ENCODE measurements around the gene ARHGEF4. TPM values are rescaled to one million over a fixed set of nuclear protein-coding genes. Genes with fewer than 3 reads are reported as not detected.
"Not testable (repeated sequence)": the region's sequence is repeated elsewhere in the genome, so short reads cannot be mapped to it uniquely, and the experiment has no call there.

The ARHGEF4 gene
- total RNA-seq, 1 donor from 2014 or later: 0.10 TPM

DNA sequence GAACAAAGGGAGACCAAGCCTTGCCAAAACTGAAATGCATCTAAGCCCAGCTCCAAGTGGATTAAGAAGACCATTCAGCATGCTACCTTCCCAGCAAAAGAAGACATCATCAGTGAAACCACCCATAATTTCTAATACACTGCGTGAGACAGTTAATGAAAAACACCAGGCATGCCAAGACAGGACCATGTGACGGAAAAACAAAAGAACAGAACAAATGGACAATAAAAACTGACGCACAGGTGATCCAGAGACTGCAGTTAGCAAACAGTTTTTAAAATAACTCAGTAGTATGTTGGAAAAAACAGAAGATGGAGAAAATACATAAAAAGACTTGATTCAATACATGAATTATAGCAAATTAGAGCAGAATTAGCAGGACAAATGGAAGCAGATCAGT lies 241.3 kb downstream of the ARHGEF4 start:
- Mint-ChIP-seq H3K4me1 (ENCODE audit: low read depth) (peaks cover 6% of the 10 kb centered on the region), H3K27me3 (ENCODE audit: insufficient read depth) (no peaks in the 10 kb centered on the region), H3K9me3 (no peaks in the 10 kb centered on the region), H3K4me3 (no peak overlapping the region), H3K36me3 (ENCODE audit: low read depth) (peaks cover 41% of the 10 kb centered on the region), H3K27ac (no peak overlapping the region)
- DNase-seq (ENCODE audit: low spot score): no peak
- intact Hi-C loops (cut with micrococcal nuclease): no loop called here

DNA sequence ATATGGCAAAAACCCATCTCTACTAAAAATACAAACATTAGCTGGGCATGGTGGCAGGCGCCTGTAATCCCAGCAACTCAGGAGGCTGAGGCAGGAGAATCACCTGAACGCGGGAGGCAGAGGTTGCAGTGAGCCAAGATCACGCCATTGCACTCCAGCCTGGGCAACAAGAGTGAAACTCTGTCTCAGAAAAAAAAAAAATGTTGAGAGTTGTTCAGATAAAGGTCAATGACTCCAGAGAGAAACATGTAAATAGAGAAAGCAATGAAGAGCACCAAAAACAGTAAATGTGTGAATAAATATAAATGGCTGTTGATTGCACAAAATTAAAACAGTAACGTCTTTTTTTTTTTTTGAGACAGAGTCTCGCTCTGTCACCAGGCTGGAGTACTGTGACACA lies 243.2 kb downstream of the ARHGEF4 start:
- H3K4me1 Mint-ChIP-seq (ENCODE audit: low read depth); H3K9me3 Mint-ChIP-seq; H3K4me3 Mint-ChIP-seq; H3K27ac Mint-ChIP-seq; DNase-seq (ENCODE audit: low spot score); intact Hi-C loops (cut with micrococcal nuclease); H3K27me3 Mint-ChIP-seq (ENCODE audit: insufficient read depth): not testable (repeated sequence)
- H3K36me3 Mint-ChIP-seq (ENCODE audit: low read depth): peaks cover 41% of the 10 kb centered on the region

DNA sequence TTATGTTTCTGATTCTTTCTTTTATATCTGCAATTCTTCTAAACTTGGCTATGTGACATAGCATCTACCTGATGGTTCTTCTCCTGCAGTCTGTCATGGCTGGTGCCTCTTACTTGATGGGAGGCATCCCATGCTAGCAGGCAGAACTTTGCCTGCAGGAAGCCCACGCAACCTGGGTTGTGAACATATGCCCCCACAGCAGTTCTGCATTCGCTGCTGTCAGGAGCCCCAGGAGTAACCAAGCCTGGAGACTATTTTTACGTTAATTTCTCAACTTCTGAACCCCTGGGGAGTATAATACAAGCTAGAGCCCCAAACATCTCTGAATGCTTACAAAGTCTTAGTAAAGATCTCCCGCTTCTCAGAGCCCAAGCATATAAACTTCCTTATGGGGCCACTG lies 244.5 kb downstream of the ARHGEF4 start:
- Mint-ChIP-seq H3K4me1 (ENCODE audit: low read depth) (peaks cover 15% of the 10 kb centered on the region), H3K9me3 (no peaks in the 10 kb centered on the region), H3K27ac (peak overlapping the region; percentile 64), H3K27me3 (ENCODE audit: insufficient read depth) (no peaks in the 10 kb centered on the region), H3K36me3 (ENCODE audit: low read depth) (peaks cover 45% of the 10 kb centered on the region), H3K4me3 (no peak overlapping the region)
- no peak for DNase-seq (ENCODE audit: low spot score)
- intact Hi-C loops (cut with micrococcal nuclease): no loop called here

- no peak overlapping the region for H3K4me3 Mint-ChIP-seq
- no peaks in the 10 kb centered on the region for H3K27me3 Mint-ChIP-seq (ENCODE audit: insufficient read depth)
- DNase-seq (ENCODE audit: low spot score): no peak
- no peak overlapping the region for H3K27ac Mint-ChIP-seq
- H3K36me3 Mint-ChIP-seq (ENCODE audit: low read depth): peaks cover 42% of the 10 kb centered on the region
- H3K9me3 Mint-ChIP-seq: no peaks in the 10 kb centered on the region
- intact Hi-C loops (cut with micrococcal nuclease): no loop called here
- peaks cover 21% of the 10 kb centered on the region for H3K4me1 Mint-ChIP-seq (ENCODE audit: low read depth)
These were observed 248.9 kb downstream of the ARHGEF4 start for GRCh38 chr2:131085646-131086045.

GRCh38 chr2:131092458-131093005 lies 255.8 kb downstream of the ARHGEF4 start:
- H3K27ac Mint-ChIP-seq: peak overlapping the region; percentile 77
- no peaks in the 10 kb centered on the region for H3K9me3 Mint-ChIP-seq
- no peak for DNase-seq (ENCODE audit: low spot score)
- peaks cover 18% of the 10 kb centered on the region for H3K4me1 Mint-ChIP-seq (ENCODE audit: low read depth)
- H3K4me3 Mint-ChIP-seq: peak overlapping the region; percentile 85
- H3K27me3 Mint-ChIP-seq (ENCODE audit: insufficient read depth): no peaks in the 10 kb centered on the region
- peaks cover 13% of the 10 kb centered on the region for H3K36me3 Mint-ChIP-seq (ENCODE audit: low read depth)
- intact Hi-C loops (cut with micrococcal nuclease): loop anchor here (1.0 to 5.0 kb wide), 6 partner anchors 12 to 401 kb away; partner anchors contain the start of gene GPR148

GRCh38 chr2:131093006-131093695 lies 256.4 kb downstream of the ARHGEF4 start, which contains the start of gene FAM168B:
FAM168B (minus strand) TSS chr2:131093460; CDS start chr2:131082646, 10,814 bp downstream.
- peaks cover 18% of the 10 kb centered on the region for H3K4me1 Mint-ChIP-seq (ENCODE audit: low read depth)
- peak within 1 kb of the TSS; percentile 95 for H3K27ac Mint-ChIP-seq
- H3K27me3 Mint-ChIP-seq (ENCODE audit: insufficient read depth): no peaks in the 10 kb centered on the region
- peaks cover 10% of the 10 kb centered on the region for H3K36me3 Mint-ChIP-seq (ENCODE audit: low read depth)
- peak within 1 kb of the TSS; percentile 93 for H3K4me3 Mint-ChIP-seq
- DNase-seq (ENCODE audit: low spot score): peak; percentile 89
- no peaks in the 10 kb centered on the region for H3K9me3 Mint-ChIP-seq
- intact Hi-C loops (cut with micrococcal nuclease): loop anchor here (1.0 to 5.0 kb wide), 6 partner anchors 11 to 400 kb away; partner anchors contain the start of gene GPR148

DNA sequence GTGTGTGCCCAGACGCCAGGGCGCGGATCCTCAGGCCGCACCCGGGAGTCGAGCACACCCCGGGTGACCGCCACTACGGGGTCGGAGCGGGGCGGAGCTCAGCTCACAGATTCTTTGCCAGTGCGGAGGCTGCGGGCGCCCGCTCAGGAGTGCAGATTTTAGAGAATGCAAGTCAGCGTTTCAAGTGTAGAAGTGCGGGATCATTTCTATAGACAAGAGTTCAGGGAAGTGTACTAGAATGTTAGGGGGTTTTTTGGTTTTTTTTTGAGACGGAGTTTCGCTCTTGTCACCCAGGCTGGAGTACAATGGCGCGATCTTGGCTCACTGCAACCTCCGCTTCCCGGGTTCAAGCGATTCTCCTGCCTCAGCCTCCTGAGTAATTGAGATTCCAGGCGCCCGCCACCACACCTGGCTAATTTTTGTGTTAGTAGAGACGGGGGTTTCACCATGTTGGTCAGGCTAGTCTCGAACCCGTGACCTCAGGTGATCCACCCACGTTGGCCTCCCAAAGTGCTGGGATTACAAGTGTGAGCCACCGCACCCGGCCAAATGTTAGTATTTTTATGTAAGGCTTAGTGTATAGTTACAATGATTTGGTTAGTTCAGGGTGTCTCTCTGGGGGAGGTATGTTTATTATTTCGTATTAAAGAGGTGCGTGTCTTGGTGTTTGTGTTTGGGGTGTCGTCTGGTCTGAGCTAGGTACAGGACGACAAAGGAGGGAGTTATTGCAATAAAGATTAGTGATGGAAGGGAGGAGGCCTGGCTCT lies 257.2 kb downstream of the ARHGEF4 start:
- intact Hi-C loops (cut with micrococcal nuclease): loop anchor here (1.0 to 5.0 kb wide), 6 partner anchors 10 to 399 kb away; partner anchors contain the start of gene GPR148
- no peak for DNase-seq (ENCODE audit: low spot score)
- H3K4me3 Mint-ChIP-seq: peak overlapping the region; percentile 93
- no peaks in the 10 kb centered on the region for H3K9me3 Mint-ChIP-seq
- H3K4me1 Mint-ChIP-seq (ENCODE audit: low read depth): peaks cover 14% of the 10 kb centered on the region
- H3K27me3 Mint-ChIP-seq (ENCODE audit: insufficient read depth): no peaks in the 10 kb centered on the region
- peaks cover 7% of the 10 kb centered on the region for H3K36me3 Mint-ChIP-seq (ENCODE audit: low read depth)
- peak overlapping the region; percentile 95 for H3K27ac Mint-ChIP-seq

GRCh38 chr2:131094463-131095281 lies 258.0 kb downstream of the ARHGEF4 start:
- intact Hi-C loops (cut with micrococcal nuclease): loop anchor here (5.0 kb wide), 1 partner anchor 367 kb away; the partner anchor contains the start of gene GPR148
- no peaks in the 10 kb centered on the region for H3K9me3 Mint-ChIP-seq
- H3K4me1 Mint-ChIP-seq (ENCODE audit: low read depth): peaks cover 13% of the 10 kb centered on the region
- no peaks in the 10 kb centered on the region for H3K27me3 Mint-ChIP-seq (ENCODE audit: insufficient read depth)
- H3K27ac Mint-ChIP-seq: peak overlapping the region; percentile 95
- H3K4me3 Mint-ChIP-seq: peak overlapping the region; percentile 93
- H3K36me3 Mint-ChIP-seq (ENCODE audit: low read depth): peaks cover 7% of the 10 kb centered on the region
- no peak for DNase-seq (ENCODE audit: low spot score)

Other genes with a start within 250 kb of the ARHGEF4 start
- not detected in 2 replicates for gene CFC1, start 237.3 kb upstream of the ARHGEF4 start, total RNA-seq
- not detected in 2 replicates for gene POTEJ, start 225.5 kb upstream of the ARHGEF4 start, total RNA-seq
- not detected in 2 replicates for gene GPR148, start 107.8 kb upstream of the ARHGEF4 start, total RNA-seq
- not detected in 2 replicates for gene AMER3, start 81.4 kb upstream of the ARHGEF4 start, total RNA-seq